GM10266 (cell line): Measurements from ENCODE around the gene RPUSD1.

Experiments used
- DNase-seq: peaks from one replicate; pipeline ENCODE4 v3.0.0; 2012; ENCODE audit errors: extremely low spot score
- TF ChIP-seq, protein P1 (sequence below): IDR thresholded peaks from 2 replicates; pipeline ENCODE4 v1.5.1; 2012; ENCODE audit warnings: mild to moderate bottlenecking, low read depth; ENCODE audit not compliant: control insufficient read depth, insufficient read depth; ENCODE audit errors: missing control alignments

RPUSD1 gene

DNA sequence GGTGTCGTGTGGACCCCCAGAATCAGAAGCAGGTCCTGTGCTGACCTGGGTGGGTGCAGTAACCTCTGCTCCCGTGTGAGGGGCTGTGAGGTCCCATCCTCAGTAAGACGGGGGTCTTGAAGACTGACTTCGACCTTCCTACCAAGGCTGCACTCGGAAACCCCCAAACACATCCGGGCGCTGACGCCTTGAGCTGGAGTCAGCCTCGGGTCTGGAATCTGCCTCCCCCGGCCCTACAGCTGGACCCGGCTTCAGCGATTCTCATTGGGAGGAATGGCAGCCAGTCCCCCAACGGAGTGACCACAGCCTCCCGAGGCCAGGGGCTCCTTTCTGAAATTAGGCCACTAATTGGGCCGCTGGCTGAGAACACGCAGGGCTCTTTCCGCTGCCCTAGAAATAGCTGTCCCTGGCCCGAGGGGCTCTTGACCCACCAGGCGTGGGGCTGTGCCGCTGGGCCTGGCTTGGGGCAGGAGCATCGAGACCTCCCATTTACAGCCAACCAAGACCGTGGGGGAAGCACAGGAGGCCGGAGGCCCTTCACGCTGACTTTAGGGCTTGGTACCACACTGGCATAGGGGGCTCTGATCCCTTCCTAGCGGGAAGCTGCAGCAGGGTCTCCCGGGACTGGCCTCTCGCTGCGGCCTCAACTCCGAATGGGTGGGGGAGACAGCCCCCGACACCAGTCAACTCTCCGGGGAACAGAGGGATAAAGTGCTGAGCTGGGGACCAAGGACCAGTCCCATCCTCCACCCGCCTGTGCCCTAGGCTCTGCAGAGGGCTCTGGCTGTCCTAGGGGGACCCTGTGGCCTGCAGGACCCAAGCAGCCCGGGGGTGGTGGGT lies 15.0 kb upstream of the RPUSD1 start:
- no peak for DNase-seq
- TF ChIP-seq, protein P1, sequence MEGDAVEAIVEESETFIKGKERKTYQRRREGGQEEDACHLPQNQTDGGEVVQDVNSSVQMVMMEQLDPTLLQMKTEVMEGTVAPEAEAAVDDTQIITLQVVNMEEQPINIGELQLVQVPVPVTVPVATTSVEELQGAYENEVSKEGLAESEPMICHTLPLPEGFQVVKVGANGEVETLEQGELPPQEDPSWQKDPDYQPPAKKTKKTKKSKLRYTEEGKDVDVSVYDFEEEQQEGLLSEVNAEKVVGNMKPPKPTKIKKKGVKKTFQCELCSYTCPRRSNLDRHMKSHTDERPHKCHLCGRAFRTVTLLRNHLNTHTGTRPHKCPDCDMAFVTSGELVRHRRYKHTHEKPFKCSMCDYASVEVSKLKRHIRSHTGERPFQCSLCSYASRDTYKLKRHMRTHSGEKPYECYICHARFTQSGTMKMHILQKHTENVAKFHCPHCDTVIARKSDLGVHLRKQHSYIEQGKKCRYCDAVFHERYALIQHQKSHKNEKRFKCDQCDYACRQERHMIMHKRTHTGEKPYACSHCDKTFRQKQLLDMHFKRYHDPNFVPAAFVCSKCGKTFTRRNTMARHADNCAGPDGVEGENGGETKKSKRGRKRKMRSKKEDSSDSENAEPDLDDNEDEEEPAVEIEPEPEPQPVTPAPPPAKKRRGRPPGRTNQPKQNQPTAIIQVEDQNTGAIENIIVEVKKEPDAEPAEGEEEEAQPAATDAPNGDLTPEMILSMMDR, result no peak

DNA sequence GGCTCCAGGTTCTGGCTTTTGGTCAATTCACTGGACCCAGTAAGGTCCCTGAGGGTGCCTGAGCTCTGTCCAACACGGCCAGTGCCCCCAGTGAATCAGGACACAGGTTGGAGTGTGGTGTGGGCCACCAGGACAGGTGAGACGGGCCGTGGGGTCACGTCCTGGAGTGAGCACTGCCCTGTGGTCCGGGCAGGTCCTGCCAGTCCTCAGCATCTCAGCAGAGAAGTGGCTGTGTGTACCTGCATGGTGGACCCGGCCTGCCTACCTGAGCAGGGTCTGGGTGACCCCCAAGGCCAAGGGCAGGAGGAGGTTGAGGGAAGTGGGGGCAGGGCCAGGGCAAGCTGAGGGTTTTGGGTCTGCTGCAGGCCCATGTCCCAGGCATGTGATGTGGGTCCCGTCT lies 14.3 kb upstream of the RPUSD1 start:
- no peak for DNase-seq
- TF ChIP-seq, protein P1, result no peak

DNA sequence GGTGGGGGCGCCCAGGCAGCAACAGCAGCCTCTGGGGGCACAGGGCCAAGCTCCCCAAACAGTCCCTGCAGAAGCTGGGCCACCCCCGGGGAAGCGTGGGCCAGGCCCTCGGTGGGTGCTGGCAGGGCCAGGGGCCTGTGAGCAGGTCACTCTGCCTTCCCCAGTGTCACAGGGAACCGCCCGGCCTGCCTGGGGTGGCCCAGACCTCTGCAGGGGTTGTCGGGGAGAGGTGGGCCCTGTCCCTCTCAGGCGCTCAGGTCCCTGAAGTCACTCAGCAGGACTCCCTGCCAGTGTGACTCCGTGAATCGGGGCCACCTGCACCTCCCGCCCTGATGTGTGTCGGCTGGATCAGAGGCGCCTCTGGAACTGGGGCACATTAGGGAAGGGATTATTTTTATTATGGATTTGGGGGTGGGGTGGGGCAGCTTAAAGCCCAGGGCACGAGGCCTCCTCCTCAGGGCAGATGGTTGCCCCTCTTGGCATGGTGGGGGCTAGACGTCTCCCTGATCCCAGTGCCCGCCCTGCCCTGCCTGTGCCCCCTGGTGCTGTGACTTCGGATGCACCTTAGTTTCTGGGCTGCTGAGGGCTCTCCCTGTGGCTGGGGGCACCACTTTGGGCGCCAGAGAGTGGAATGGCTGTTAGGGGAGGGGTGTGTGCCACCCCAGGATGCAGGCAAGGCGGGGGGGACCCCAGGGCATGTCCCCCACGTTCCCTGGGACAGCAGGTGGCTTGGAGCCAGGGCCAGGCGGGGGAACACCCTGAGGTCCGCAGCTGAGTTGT lies 13.6 kb upstream of the RPUSD1 start:
- no peak for DNase-seq
- TF ChIP-seq, protein P1, result no peak

DNA sequence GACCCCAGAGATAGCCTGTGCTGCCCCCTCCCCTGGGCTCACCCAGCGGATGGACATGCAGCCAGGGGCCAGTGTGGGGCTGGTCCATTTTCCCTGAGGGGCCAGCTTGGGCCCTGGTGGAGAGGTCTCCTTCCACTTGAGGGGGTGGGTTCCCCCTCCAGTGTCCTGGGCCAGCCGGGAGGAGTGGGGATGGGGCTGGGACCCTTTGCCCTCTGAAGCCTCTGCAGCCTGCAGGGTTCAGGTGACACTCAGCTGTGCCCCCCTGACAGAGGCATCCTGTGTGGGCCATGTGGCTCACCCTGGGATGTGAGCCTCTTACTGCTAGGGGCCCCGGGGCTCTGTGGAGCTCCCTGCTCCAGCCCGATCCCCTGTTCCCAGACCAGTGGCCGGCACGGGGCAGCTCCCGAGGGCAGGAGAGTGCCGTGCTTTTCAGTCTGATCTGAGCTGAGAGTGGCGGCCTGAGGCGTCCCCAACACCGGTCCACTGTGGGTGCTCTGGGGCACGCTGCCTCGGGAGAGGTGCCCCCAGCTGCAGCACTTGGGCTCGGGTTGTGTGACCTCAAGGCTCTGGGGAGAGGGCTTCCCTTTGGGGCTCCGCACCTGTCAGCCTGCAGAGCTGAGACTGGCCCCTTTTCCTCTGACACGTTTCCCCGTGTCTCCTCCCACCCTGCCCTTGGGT lies 12.8 kb upstream of the RPUSD1 start:
- TF ChIP-seq, protein P1, result no peak
- no peak for DNase-seq

DNA sequence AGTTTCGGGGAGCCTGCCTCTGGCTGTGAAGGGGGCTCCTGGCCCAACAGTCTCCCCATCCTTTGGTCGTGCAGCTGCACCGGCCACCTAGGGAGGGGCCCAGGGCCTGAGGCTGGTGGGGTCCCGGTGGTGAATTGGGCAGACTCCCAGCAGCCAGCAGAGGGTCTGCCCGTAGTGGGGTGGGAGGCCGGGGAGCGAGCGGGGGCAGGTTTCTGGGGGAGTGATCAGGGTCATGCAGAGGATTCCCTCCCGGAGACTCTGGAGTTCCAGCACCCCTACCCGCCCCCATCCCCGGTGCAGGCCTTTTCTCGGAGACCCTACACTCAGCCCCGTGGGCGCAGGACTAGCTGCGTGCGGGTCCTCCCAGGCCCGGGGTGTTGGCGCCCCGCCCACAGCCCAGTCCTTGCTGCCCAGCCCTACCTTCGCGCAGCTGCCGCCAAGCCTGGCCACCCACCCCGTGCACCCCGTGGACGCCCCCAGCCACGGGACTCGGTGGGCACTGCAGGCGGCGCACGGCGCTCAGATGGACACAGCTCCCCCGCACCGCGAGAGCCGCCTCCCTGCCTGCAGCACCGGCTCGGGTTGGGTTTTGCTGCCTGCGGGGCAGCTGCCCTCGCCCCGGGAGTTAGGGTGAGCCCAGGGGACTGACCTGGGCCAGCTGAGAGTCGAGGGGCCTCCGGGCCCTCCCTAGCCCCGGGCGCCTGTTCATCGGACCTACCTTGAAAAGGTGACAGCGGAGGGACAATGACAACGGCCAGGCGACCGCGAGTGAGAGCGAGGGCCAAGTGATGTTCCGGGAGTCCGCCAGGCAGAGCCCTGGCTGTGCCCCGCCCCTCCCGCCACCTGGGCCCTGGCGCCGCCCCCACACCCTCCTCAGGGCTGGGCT lies 12.0 kb upstream of the RPUSD1 start, which contains the start of gene GNG13:
TSS of gene GNG13 (minus strand) at position 787 of the 886 bp plus-strand sequence. CDS start 1,657 bp downstream, outside the sequence.
- TF ChIP-seq, protein P1, result no peak
- no peak for DNase-seq

DNA sequence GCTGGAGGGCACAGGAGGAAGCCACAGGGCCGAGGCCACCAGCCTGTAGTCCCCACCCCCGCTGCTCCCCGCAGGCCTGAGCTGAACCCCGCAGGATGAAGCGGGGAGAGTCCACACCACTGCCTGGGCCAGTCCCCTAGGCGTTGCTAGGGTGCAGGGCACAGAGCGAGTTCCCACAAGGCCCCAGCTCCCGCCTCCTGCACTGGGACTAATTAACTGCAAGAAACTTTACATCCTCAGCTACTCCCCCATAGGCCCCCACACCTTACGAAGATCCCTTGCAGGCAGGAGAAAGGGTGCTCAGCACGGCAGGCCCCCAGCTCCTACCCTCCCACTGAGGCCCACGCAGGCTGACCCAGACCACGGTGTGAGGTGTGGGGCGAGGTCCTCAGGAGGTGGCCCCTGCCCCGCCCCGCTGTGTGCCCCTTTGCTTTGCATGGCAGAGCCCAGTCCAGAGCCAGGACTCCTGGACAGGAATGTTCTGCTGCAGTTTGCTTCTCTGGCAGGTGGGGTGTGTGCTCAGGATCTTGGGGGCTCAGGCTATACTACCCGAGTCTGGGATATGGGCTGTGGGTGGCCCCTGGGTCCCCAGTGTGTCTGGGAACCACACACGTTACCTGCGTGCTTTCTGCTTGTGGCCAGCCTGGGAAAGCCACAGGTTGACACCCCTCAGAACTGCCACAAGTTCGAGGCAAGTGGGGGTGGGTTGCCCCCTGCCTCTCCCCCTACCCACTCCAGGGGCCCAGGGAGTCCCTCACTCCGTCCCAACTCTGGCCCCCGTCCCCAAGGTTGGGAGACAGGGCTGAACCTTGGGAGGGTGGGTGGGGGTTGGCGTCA lies 11.1 kb upstream of the RPUSD1 start:
- TF ChIP-seq, protein P1, result no peak
- DNase-seq, result no peak
